ENCODE results near the gene DLK1.

Gene DLK1

DNA sequence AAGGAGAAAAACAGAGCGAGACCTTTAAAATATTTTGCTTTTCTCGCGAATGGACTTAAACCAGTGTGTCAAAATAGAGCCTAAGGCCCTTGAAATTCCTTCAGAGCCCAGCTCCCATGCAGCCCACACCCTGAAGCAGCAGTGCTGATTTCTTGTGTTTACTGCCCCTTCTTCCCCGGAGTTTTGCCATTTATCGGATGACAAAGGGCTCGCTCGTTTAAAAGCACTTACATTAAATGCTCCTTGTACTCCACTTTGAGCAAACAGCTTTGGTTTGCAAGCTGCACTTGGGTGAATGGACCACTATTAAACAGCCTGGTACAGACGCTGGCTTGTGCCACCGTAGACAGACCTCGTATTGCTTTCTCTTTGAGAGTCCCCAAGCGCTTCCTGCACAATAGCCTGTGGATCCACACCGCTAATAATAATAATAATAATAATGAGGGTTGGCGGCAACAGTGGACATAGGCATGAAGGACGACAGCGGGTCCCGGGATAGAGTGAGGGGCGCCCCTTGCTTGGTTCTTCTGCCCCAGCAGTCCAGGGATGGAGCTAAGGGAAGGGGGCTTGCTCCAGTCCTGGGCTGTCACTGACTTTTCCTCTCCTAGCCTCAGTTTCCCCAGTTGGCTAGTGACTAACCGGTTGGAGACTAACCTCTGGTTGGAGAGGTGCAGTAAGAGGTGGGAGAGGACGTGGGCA lies 6.6 kb downstream of the DLK1 start:
- no peak for DNase-seq (ENCODE audit: low read depth, low spot score)

DNA sequence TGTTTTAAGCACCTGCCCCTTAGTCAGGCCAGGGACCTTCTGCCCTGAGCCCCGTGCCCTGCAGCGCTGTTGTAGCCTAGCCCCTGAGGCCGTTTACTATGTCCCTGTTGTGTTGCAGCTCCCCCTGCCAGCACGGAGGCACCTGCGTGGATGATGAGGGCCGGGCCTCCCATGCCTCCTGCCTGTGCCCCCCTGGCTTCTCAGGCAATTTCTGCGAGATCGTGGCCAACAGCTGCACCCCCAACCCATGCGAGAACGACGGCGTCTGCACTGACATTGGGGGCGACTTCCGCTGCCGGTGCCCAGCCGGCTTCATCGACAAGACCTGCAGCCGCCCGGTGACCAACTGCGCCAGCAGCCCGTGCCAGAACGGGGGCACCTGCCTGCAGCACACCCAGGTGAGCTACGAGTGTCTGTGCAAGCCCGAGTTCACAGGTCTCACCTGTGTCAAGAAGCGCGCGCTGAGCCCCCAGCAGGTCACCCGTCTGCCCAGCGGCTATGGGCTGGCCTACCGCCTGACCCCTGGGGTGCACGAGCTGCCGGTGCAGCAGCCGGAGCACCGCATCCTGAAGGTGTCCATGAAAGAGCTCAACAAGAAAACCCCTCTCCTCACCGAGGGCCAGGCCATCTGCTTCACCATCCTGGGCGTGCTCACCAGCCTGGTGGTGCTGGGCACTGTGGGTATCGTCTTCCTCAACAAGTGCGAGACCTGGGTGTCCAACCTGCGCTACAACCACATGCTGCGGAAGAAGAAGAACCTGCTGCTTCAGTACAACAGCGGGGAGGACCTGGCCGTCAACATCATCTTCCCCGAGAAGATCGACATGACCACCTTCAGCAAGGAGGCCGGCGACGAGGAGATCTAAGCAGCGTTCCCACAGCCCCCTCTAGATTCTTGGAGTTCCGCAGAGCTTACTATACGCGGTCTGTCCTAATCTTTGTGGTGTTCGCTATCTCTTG lies 7.6 kb downstream of the DLK1 start:
- no peak for DNase-seq (ENCODE audit: low read depth, low spot score)

DNA sequence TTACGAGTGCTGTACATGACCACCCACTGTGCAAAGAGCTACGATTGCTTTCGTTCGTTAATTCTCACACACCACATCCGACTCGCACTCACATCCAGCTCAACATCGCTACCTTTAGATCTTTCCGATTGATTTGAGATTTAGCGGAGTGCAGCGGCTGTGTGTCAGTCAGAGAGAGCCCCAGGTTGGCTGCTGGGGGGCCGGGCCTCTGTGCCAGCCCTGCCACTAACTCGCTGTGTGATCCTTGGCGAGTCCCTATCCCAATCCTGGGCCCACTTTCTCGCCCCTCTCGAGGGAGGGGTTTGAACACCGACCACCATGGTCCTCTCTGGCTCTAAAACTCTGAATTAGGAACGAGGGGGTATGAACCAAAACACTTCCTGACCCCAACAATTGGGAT lies 8.6 kb downstream of the DLK1 start:
- DNase-seq (ENCODE audit: low read depth, low spot score): no peak

DNA sequence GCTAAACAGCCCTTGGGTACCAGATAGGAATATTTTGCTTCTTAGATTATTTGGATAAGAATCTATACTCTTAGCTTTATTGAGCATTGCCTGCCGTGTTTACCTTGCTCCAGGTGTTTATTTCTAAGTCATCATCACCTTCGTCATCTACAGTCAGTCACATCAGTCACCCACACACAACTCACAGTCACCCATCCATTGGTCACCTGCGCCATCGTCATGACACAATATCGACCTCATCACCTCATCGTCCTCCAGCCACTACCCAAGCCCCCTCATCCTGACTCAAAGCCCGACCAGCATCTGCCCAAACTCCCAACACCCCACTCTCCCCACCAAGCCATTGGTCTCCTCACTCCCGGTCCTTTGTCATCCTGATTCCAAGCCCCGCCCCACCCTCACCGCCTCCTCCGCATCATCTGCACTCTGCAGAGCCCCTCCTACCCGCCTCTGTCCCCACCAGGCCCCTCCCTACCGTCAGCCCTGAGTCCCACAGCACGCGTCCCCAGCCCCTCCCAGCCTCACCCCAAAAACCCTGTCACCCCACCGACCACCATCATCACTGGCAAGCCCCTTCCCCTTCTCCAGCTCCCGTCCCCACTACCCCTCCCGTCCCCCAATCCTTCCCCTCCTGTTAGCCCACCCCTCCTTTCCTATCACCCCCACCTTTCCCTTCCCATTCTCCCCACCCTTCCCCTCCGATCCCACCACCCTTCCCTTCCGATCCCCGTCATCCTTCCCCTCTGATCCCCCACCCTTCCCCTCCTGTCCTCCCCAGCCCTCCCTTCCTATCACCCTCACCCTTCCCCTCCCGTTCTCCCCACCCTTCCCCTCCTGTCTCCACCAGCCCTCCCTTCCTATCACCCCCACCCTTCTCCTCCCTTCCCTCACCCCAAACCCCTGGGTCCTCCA lies 9.8 kb downstream of the DLK1 start:
- DNase-seq (ENCODE audit: low read depth, low spot score): no peak

DNA sequence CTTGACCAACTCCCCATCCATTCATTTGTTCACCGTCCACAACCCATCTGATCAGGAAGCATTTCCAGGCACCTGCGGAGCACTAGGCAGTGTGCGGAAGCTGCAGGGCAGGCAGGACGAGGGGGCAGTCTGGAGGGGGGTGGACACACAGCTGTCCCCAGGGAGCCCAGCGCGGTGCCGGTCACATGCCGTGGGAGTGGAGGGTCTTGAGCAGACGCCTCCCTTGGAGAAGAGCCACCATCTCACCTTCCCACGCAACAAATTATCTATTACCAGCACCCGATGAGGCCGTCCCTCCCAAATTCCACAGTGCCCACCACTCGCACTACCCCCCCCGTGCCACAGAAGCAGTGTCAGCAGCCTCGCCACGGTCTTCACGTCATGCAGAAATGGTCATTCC lies 10.8 kb downstream of the DLK1 start:
- DNase-seq (ENCODE audit: low read depth, low spot score): no peak

DNA sequence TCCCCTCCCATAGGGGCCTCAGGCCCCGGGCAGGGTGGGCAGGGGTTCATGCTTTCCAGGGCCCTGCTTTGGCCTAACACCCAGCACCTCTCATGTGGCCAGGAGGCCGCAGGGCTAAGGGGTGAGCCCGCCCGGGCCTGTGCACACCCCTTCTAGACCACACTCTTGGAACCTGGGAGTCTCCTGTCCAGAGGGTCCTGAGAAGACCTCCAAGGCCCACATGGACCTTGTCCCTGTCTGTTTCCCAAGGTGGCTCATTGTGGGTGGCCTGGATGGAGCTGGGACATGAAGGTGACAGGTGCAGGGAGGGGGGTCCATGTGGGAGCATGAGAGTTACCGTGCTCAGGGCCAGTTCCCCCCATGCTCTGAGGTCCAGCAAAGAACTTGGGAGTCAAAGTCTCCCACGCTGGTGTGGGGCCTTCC lies 11.6 kb downstream of the DLK1 start:
- DNase-seq (ENCODE audit: low read depth, low spot score): no peak

DNA sequence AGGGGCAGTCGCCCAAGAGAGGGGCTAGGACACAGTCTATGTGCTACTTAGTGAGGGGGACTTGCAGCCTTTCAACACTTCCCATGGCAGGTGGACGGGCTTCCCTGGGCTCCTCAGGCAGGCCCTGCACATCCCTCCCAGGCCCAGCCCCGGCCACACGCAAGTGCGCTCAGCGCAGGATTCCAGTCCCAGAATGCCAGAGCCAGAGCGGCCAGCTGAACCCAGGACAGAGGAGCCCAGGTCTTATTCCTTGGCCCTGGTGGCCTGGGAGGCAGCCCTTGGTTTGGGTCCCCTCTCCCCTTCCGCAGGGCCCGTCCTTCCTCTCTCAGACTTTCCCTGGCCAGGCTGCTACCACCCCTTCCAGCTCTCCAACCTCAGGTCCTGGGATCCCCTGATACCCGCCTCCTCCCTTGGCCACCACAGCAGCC lies 12.0 kb downstream of the DLK1 start:
- DNase-seq (ENCODE audit: low read depth, low spot score): no peak

DNA sequence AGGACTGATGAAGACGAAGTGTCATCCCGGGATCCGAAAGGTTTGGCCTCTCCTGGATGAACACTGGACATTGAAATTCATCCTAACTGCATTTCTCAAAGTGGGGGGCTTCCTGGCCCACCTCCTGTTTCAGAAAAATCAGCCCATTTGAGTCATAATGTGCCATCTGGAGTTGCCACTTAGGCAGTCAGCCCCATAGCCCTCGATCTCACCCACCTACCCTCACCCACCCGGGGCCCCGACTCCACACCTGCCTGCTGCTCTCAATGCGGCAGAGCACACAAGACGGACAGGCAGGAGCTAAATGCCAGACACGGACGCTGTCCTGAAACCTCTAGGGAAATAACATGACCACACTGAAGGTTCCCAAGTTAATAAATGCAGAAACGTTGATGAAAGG lies 12.6 kb downstream of the DLK1 start:
- DNase-seq (ENCODE audit: low read depth, low spot score): no peak

DNA sequence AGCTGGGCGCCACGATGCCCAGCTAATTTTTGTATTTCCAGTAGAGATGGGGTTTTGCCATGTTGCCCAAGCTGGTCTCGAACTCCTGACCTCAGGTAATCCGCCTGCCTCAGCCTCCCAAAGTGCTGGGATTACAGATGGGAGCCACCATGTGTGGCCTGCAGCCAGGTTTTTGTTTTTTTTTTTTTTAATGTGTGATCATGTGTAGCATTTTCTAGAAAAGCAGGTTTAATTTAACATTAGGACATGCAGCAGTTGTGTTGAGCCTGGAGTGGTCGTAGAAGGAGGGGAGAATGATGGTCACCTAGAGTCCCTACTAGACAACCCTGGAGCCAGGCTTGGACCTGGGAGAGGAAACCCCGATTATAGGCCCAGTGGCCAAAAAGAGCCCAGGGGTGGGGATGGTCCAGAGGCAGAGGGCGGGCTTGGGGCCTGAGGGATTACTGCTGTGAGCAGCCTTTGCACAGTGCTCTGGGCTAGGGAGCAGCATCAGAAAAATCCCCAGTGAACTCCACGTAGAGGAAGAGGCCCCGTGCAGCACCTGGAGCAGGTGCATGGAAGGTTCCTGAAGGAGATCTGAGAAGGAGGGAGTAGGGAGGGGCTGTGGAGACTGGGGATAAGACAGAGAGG lies 13.6 kb downstream of the DLK1 start:
- no peak for DNase-seq (ENCODE audit: low read depth, low spot score)

DNA sequence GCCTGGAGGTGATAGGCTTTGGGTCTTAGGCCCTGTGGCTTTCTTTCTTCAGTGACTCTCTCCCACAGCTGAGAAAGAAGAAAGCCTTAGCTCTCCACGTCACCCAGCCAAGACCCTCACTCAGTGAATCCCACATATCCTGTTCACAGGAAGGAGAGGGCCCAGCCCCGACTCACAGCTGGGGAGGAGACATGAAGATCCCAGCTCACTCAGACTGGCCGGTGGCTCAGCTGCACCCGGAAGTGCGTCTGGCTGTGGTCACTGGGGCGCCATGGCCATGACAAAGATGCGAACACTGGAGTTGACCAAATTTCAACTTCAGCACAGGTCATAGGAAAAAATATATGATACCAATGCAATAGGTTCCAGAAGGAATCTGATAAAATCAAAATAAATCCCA lies 14.2 kb downstream of the DLK1 start:
- DNase-seq (ENCODE audit: low read depth, low spot score): no peak

DNA sequence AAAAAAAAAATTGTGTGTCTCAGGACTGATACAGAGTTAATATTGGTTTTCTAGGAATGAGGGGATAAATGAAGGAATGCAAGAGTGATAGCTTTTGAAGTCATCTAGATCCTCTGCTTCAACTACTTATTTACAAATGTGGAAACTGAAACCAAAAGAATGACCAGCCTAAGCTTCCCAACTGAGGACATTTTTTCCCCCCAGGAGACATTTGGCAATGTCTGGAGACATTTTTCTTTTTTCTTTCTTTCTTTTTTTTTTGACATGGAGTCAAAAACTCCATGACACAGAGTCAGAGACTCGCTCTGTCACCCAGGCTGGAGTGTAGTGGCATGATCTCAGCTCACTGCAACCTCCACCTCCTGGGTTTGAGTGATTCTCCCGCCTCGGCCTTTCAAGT lies 15.3 kb downstream of the DLK1 start:
- DNase-seq (ENCODE audit: low read depth, low spot score): no peak

DNA sequence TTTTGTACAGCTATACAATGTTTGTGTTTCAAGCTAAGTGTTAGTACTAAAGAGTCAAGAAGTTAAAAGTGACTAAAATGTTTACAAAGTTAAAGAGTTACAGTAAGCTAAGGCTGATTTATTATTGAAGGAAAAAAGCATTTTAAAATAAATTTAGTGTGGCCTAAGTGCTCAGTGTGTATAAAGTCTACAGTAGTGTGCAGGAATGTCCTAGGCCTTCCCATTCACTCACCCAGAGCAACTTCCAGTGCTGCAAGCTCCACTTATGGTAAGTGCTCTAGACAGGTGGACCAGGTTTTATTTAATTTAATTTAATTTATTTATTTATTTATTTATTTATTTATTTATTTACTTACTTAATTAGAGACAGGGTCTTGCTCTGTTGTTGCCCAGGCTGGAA lies 19.6 kb downstream of the DLK1 start:
- no peak for DNase-seq (ENCODE audit: low read depth, low spot score)

DNA sequence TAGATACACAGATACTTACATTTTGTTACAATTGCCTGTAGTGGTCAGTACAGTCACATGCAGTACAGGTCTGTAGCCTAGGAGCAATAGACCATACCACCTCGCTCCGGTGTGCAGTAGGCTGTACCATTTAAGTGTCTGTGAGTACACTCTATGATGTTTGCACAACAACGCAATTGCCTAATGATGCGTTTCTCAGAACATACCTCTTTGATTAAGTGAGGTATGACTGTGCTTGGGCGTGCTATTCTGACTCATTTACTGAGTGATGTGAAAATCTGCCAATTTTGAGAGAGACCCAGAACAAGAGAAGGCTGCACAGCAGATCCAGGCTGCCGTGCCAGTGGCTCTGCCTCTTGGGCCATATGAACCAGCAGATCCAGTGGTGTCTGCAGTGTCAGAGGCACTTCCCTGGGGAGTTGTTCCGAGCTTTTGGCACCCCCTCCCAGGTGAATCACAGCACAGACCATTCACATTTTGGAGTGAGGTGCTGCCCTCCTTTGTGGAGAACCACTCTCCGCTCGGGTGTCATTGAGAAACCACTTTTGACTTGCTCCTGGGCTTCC lies 20.4 kb downstream of the DLK1 start:
- no peak for DNase-seq (ENCODE audit: low read depth, low spot score)

DNA sequence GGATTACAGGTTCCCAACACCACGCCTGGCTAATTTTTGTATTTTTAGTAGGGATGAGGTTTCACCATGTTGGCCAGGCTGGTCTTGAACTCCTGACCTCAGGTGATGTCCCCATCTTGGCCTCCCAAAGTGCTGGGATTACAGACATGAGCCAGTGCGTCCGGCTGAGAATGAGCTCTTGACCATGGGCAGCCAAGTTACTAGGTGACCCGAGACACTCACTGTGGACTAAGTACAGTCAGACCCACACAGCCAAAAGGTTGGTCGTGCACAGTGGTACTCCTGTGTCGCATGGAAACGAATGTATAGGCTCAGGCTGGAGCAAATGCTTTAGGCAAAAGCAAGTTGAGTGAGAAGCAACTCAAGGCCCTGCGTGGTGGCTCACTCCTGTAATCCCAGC lies 21.0 kb downstream of the DLK1 start:
- no peak for DNase-seq (ENCODE audit: low read depth, low spot score)

DNA sequence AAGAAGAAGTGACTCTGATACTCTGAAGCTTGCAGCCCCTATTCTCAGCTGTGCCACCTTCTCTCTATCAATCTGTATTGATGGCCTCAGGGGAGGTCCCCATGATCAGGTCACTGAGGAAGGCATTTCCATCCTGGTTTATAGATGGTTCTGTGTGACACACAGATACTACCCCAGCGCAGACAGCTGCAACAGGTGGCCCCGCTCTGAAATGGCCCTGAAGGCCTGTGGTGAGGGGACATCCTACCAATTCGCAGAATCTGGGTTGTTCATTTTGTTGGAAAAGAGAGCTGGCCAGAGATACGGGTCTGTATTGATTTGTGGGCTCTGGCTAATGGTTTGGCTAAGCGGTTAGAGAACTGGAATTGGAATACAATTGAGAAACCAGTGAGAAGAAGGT lies 21.7 kb downstream of the DLK1 start:
- no peak for DNase-seq (ENCODE audit: low read depth, low spot score)

DNA sequence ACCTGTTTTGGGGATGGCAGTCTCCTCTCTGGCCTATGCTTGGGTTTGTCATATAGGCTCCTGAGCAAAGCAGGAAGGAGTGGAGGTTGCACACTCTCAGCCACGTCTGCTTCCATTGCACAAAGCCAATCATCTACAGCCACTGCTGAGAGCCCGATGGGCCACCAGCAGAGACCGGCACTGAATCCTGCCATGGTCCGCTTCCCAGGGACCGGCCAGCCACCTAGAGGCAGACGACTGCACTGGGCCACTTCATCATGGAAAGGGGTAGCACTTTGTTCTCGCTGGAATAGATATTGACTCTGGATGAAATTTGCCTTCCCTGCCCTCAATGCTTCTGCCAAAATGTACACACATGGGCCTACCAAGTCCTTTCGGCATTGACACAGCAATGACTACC lies 22.3 kb downstream of the DLK1 start:
- DNase-seq (ENCODE audit: low read depth, low spot score): no peak

DNA sequence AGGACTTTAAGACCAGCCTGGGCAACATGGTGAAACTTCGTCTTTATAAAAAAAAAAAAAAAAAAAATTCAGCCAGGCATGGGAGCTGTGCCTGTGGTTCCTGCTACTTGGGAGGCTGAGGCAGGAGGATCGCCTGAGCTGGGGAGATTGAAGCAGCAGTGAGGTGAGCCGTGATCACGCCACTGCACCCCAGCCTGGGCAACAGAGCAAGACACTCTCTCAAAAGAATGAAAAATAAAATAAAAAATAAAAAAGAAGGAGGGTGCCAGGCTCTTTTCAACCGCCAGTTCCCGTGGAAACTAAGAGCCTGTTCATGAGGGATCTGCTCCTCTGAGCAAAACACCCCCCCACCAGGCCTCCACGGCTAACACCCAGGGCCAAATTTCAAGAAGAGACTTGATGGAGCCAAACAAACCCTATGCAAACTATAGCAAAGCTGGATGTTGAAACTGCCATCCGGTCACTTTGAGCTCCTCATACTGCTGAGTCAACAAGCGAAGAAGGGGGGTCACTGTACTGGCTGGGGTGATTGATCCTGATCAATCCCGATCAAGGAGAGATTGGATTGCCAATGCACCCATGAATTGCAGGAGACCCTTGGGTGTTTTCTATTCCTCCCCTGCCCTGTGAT lies 23.4 kb downstream of the DLK1 start:
- no peak for DNase-seq (ENCODE audit: low read depth, low spot score)

DNA sequence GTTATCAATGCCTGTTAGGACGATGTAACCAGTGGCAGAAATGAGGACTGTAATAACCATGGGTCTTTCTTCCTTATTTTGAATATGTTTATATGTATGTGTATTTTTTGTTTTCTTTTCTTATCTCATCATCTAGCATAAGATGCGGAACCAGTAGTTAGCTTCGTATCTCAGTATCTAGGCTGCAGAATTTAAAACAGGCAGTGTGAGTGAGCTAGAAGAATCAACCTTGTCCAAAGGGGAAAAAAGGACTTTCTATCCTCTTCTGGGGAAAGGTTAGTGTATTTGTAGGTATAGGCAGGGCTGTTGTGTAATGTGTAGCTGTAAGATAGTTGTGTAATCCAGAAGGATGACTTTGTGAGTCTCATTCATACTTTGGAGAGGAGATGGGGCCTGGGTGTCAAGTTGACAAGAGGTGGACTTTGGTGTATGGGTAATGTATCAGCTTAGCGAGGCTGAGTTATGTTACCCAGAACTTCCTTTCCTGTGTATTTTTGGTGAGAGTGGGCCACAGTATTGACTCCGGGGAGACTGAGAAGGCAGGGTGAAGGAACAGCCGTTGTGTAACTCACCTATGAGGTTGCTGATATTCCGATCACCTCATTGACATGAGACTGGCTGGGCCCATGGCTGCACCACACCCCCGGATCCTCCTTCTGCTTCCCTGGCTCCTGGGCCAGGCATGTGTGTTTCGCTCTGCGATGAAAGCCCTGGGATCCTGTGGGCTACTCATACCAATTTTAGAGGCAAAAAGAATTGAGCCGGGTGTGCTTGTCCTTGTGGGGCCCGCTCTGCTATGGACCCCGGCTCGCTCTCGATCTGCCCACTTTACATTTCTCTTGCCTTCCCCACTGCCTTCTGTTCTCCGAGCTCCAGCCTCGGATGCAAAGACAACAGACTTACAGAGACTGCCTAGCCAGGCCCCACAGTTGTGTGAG lies 24.3 kb downstream of the DLK1 start:
- DNase-seq (ENCODE audit: low read depth, low spot score): no peak

DNA sequence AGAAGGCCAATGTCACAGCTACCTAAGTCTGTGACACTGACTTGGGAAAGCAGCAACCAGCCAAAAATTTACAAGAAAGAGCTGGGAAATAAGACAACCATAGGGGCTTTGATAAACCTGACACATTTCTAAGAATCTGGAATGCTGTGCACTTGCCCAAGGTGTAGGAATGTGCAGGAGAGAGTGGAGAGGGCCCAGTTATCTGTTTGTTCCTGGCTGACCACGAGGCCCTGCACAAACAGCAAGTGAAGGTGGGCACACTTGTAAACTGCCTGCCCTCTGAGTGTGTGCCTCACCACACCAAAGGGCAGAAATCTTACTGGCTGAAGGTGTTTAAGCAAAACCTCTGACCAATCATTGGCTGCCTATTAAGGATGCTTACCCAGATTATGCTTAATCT lies 27.3 kb downstream of the DLK1 start:
- DNase-seq (ENCODE audit: low read depth, low spot score): no peak

DNA sequence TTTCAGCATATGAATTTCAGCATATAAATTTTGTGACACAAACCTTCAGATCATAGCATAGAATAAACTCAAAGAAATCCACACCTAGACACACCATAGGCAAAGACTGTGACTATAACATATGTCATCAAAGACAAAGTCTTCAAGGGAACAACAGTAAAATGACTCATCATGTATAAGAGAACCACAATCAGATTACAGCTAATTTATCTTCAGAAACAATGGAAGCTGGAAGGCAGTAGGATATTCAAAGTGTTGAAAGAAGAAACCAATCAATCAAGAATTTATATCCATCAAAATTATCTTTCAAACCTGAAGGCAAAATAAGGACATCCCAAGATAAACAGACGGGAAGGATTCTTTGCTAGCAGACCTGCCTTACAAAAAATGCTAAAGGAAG lies 29.0 kb downstream of the DLK1 start:
- no peak for DNase-seq (ENCODE audit: low read depth, low spot score)

Data from iPS DF 19.7 (cell line).